Breast epithelium (tissue), 3 donors: ENCODE data around the gene SH3BP4.
A peak's percentile ranks its signal among the peaks of the same experiment; 100 is the strongest.

Source experiments
- CTCF ChIP-seq, 3 donors: fragments of 450-650 bp; IDR thresholded peaks; one replicate each; pipeline ENCODE4 v1.5.1; 2016 to 2017; ENCODE audit warnings: antibody characterized with exemption in 3 of 3, mild to moderate bottlenecking in 3 of 3, moderate library complexity in 3 of 3
- POLR2A ChIP-seq: fragments of 450-650 bp; IDR thresholded peaks from one replicate; pipeline ENCODE4 v1.6.1; 2016; ENCODE audit warnings: antibody characterized with exemption, mild to moderate bottlenecking, moderate library complexity
- POLR2AphosphoS5 ChIP-seq, 3 donors: sonication (generic); formaldehyde crosslinking; IDR thresholded peaks; one replicate each; pipeline ENCODE4 v1.6.1; 2017; ENCODE audit warnings: antibody characterized with exemption in 3 of 3

GRCh38 chr2:234978466-234979203 lies 26.8 kb downstream of the SH3BP4 start:
- TF ChIP-seq CTCF (IDR thresholded peaks at IDR 0.05) (no peak), POLR2AphosphoS5 (IDR thresholded peaks at IDR 0.05) (peak in 2 of 3 donors; percentile 34 to 56), POLR2A (no peak)
